Iris pigment epithelial cell (primary cell): Measurements from ENCODE around the gene CCNI.
"Not testable (repeated sequence)": the region's sequence is repeated elsewhere in the genome, so short reads cannot be mapped to it uniquely, and the experiment has no call there.

ENCODE experiments used
- DNase-seq: peaks from one replicate; pipeline ENCODE4 v3.0.0-alpha.2; 2011; ENCODE audit warnings: low read depth

The CCNI gene

DNA sequence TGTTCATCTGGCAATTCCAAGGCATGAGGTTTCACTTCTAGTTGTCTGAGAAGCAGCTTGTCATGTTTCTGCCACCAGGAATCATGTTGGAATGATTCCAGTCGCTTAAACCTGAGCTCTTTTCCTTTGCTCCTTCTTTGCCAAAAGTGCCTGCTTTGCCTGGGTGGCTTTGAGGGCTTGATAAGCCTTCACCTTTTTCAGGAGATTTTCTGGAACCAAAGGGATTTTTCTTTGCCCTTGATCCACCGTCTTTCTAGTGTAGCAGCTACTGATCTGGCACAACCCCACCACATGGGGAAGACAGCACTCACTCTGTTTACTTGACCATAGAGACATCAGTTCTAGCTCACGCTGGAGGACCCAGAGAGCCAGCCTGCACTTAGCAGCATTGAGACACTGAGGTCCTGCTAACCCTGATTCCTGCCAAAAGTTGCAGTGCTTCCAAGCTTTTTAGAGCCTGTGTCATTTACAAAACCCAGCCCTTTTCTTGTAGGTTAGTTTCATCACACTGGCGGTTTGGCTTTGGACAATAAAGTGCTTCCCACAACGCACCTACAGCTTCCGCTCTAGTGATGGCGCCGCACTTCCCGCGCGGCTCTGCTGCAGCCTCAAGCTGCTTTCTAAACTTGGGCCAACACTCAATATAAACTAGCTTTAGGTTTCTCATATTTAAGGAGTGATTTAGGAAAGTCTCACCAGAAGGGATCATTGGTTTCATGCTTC lies 7.3 kb upstream of the CCNI start:
- no peak for DNase-seq

DNA sequence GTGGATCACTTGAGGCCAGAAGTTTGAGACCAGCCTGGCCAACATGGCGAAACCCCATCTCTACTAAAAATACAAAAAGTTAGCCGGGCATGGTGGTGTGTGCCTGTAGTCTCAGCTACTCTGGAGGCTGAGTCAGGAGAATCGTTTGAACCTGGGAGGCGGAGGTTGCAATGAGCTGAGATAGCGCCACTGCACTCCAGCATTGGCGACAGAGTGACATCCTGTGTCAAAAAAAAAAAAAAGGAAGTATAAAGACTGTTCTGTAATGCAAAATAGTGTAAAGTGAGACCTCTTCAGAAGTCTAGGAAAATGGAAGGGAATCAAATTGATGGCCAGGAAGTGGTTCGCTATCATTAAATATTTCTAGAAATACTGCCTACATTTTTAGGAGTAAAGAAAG lies 5.0 kb upstream of the CCNI start:
- not testable (repeated sequence) for DNase-seq

- DNase-seq = no peak
These were observed 3.5 kb upstream of the CCNI start for GRCh38 chr4:77079281-77079680.

DNA sequence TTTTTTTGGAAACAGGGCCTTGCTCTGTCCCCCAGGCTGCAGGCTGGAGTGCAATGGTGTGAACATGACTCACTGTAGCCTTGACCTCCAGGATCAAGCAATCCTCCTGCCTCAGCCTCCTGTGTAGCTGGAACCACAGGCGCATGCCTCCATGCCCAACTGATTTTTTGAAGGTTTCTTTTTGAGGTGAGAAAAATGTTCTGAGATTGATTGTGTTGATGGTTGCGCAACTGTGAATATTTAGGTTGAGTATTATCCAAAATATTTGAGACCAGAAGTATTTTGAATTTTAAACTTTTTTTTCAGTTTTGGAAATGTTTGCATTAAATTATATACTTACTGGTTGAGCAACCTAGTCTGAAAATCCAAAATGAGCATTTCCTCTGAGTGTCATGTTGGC lies 2.6 kb upstream of the CCNI start:
- DNase-seq = no peak

DNA sequence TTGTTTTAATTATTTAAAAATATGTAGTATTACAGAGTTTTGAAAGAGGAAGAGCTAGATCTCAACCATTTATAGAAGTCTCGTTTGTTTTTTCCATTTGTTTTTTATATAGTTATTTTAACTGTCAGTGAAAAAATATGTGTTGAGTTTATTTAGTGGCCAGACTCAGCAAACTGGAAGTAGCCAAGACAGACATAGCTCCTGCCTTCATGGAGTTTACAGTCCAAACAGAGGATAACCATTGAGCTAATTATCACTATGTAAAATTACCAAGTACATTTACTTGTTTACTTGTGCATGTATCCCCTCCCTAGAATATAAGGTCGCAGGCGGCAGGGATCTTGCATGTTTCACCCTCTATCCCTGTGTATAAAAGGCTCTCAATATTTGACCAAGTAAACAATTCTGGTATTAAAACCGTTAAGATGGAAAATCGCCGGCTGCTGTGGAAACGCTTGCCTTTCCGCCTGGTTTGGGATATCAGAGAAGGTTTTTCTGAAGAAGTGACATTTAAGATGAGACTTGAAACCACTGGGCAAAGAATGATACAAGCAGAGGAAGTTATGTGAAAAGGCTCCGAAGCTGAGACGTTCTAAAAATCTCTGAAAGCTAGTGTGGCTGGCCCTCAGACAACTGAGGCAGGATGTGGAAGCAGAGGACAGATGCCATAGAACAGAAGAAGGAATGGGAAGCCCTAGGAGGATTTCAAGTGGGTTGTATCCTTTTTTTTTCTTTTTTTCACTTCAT lies 1.3 kb upstream of the CCNI start:
- no peak for DNase-seq

GRCh38 chr4:77074981-77075855 lies 571 bp downstream of the CCNI start:
- peak; percentile 70 for DNase-seq

DNA sequence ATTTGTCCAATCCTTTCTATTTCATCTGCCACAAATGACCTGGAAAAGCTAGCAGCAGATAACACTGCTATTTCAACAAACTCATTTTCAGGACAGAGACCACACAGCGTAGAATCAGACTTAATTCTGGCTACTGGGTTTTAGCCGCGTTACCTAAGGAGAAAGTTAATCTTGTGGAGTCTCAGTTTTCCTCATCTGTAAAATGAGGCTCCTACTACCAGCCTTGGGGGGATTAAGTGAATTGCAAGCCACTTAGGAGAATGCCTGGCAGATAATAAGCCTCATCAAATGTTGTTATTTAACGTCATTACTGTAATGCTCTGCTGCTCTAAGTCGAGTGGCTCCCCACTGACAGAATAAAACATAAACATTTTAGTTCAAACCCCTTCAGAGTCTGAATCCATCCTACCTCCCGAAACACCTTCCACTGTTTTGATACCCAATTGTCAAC lies 1.4 kb downstream of the CCNI start:
- DNase-seq = no peak

DNA sequence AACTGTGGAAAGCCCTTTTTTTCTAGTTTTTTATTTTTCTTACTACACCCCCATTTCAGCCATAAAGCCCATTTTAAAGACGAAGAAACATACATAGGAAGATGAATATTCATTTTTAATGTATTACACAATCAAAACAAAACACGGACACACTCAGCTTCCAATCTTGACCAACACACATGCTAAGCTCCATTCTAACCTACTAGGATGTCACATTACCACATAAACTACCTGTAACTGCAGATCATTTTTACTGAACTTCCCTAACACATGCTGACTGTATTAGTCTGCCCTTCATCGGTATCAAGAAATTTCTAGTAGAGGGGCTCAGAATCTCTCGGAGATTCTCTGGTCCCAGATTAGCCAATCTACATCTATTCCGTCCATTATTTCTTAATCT lies 1.8 kb downstream of the CCNI start:
- DNase-seq = peak; percentile 41

DNA sequence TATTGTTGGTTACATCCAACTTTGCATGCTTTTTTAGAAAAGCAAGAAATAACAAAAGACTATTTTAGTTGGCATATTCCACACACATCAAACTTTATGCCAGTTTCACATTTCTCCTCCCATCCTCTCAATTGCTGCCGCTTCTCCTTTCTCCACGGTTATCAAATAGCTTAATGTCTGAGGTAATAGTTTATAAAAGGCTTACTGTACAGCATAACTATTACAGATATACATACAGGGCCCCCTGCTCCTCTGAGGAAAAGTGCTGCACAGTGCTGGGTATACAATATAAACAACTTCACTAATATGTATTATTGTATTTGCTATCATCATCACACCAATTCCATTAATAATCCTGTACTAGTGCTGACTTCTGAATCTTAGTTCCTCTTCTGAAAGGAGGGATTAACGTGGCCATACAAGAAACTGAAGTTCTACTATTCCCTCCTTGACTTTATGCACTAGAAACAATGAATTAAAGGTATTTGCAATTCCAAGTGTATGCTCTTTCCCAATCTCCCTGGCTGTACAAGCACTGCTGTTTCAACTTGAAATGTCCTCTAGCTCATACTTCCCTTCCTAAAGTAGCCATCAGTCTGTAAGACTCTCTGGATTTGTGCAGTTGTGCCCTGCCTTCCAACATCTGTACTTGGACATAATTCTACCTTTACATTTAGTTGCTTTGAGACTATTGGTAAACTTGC lies 2.5 kb downstream of the CCNI start:
- peak; percentile 50 for DNase-seq

DNA sequence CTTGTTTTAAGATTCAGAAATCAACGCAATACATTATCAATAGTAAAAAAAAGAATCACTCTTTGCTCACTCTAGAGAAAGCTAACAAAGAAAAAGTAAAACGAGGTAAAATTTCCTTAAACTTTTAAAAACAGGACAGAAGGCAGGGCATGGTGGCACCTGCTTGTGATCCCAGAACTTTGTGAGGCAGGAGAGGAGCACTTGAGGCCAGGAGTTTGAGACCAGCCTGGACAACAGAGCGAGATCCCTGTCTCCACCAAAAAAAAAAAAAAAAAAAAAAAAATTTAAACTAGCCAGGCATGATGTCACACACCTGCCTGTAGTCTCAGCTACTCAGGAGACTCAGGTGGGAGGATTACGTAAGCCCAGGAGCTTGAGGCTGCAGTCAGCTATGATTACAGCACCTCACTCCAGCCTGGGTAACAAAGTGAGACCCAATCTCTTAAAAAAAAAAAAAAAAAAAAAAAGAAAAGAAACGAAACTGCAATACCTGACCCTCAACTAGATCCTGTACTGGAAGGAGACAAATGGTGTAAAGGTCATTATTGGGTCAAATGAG lies 3.5 kb downstream of the CCNI start:
- DNase-seq = no peak

- not testable (repeated sequence) for DNase-seq
These were observed 6.3 kb downstream of the CCNI start for GRCh38 chr4:77069514-77069913.

GRCh38 chr4:77065382-77065781 lies 10.4 kb downstream of the CCNI start:
- peak; percentile 77 for DNase-seq

DNA sequence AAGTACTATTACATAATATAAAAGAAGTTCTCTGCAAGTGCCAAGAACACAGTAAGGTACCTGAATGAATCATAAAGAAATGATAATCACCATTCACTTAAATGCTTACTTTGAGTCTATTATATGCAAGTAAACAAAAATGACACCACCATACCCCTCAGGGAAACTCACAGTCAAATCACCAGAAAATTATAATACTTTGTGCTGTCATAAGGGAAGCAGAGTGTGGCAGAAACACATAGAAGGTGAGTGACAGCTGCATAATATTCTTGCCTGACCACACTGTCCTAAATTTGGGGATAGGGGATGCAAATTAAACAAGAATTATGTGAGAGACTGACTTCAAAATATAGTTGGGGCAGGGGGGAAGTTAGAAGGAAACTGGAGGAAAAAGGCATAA lies 12.9 kb downstream of the CCNI start:
- no peak for DNase-seq

DNA sequence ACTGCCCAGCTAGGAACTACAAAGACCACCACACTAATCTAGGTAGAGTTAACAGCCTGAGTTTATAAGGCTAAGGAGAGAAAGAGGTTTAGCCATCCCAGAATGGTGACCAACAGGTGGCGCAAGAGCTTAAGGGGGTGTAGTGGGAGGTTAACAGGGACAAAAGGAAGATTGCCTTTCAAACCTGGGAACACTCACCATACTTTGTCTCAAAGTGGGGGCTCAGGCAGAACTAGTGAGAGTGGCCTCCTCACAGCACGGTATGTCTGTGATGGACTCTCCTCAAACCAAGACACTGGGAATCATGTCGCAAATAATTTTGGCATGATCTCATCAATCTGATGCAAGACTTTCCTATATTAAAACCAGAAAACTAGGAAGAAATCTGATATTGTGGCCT lies 23.4 kb downstream of the CCNI start:
- peak; percentile 75 for DNase-seq

GRCh38 chr4:77050962-77051361 lies 24.8 kb downstream of the CCNI start:
- DNase-seq = no peak

- DNase-seq = peak; percentile 45
These were observed 28.8 kb downstream of the CCNI start for GRCh38 chr4:77047037-77047436.

- peak; percentile 28 for DNase-seq
These were observed 30.3 kb downstream of the CCNI start for GRCh38 chr4:77045490-77045889.

DNA sequence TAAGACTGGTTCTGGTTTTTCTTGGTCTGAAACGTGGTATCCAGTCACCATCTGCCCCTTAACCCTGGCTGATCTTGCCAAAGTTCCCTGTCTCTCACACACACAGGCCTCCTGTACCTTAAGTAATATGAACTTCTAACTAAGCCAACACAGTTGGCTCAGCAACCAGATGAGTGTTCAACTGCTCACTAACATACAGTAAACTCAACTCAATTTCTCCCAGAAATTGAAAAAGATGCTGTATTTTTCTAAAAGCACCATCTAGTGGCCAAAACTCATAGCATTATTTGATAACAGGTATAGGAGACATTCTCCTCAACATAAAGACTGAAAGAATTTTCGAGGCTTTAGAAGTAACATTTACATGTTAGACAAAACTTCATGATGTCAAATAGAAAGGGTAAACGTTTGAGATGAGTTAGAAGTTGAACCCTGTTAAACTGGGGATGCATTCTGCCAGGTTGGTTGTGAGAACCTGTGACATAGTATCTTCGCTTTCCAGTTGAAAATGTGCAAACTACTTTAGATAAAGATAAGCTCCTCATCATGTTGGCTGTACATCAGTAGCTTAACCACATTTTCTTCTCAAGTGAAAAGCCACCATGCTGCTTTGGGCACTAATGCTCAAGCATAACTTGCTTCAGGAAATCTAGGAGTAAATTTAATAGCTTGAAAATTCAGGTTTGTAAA lies 31.2 kb downstream of the CCNI start:
- peak; percentile 64 for DNase-seq

DNA sequence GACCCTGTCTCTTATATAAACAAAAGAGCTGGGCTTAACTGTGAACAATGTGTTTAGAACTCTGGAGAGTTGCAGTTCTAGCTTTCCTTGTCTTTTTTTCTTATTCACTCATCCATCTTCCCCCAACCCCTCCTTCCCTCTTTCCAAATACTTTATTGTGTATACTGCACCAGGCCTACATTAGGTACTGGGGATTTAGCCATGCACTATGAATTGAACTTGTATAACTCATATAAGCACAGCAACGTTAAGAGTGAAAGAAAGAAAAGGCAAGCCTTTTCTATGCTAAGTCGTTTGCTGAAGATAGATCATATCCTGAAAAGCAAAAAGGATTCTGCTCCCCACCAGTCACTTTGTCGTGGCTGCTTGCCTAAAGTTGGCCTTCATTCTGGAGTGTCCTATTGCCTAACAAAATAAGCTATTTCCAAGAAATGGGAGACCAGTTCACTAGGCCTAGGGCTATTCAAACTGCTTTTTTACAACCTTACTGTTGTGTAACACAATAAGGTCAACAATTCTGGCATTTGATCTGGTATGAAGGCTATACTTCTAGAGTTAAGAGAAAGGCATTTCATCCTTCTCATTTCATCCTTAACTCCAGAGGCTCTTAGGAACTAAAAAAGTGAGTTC lies 32.2 kb downstream of the CCNI start:
- DNase-seq = peak; percentile 60
